Measurements from ENCODE around the gene HOXC12. TPM values are rescaled to one million over a fixed set of nuclear protein-coding genes. Genes with fewer than 3 reads are reported as not detected.

The HOXC12 gene
- total and polyA plus RNA-seq, 2 experiments from 2014 or later = not detected

GRCh38 chr12:53975064-53975471 is 20.4 kb downstream of the HOXC12 start:
- no peak for DNase-seq (ENCODE audit: low read depth in 1 of 2, low spot score in 1 of 2)
- peaks cover 4% of the 10 kb centered on the region for H3K4me1 ChIP-seq (ENCODE audit: low read depth)
- TF ChIP-seq CTCF (IDR thresholded peaks at IDR 0.05; ENCODE audit: low read depth, low read length) = no peak
- H3K27me3 ChIP-seq = peaks cover 100% of the 10 kb centered on the region
- H3K36me3 ChIP-seq = no peaks in the 10 kb centered on the region
- no peak overlapping the region for H3K4me3 ChIP-seq
- no peaks in the 10 kb centered on the region for H3K9me3 ChIP-seq (ENCODE audit: low read depth)
- H3K27ac ChIP-seq = no peak overlapping the region

GRCh38 chr12:53975479-53976152 is 20.9 kb downstream of the HOXC12 start:
- no peak for DNase-seq (ENCODE audit: low read depth in 1 of 2, low spot score in 1 of 2)
- peaks cover 100% of the 10 kb centered on the region for H3K27me3 ChIP-seq
- peaks cover 4% of the 10 kb centered on the region for H3K4me1 ChIP-seq (ENCODE audit: low read depth)
- no peaks in the 10 kb centered on the region for H3K36me3 ChIP-seq
- no peak overlapping the region for H3K4me3 ChIP-seq
- no peak for TF ChIP-seq CTCF (IDR thresholded peaks at IDR 0.05; ENCODE audit: low read depth, low read length)
- no peaks in the 10 kb centered on the region for H3K9me3 ChIP-seq (ENCODE audit: low read depth)
- no peak overlapping the region for H3K27ac ChIP-seq

GRCh38 chr12:53976172-53976822 is 21.6 kb downstream of the HOXC12 start:
- peaks cover 4% of the 10 kb centered on the region for H3K4me1 ChIP-seq (ENCODE audit: low read depth)
- no peak overlapping the region for H3K27ac ChIP-seq
- no peak for DNase-seq (ENCODE audit: low read depth in 1 of 2, low spot score in 1 of 2)
- H3K27me3 ChIP-seq = peaks cover 100% of the 10 kb centered on the region
- no peak overlapping the region for H3K4me3 ChIP-seq
- no peaks in the 10 kb centered on the region for H3K9me3 ChIP-seq (ENCODE audit: low read depth)
- H3K36me3 ChIP-seq = no peaks in the 10 kb centered on the region
- TF ChIP-seq CTCF (IDR thresholded peaks at IDR 0.05; ENCODE audit: low read depth, low read length) = no peak

- H3K4me1 ChIP-seq (ENCODE audit: low read depth) = peaks cover 4% of the 10 kb centered on the region
- no peaks in the 10 kb centered on the region for H3K36me3 ChIP-seq
- H3K4me3 ChIP-seq = no peak overlapping the region
- peaks cover 100% of the 10 kb centered on the region for H3K27me3 ChIP-seq
- DNase-seq (ENCODE audit: low read depth in 1 of 2, low spot score in 1 of 2) = no peak
- H3K27ac ChIP-seq = no peak overlapping the region
- no peak for TF ChIP-seq CTCF (IDR thresholded peaks at IDR 0.05; ENCODE audit: low read depth, low read length)
- H3K9me3 ChIP-seq (ENCODE audit: low read depth) = no peaks in the 10 kb centered on the region
Measured at GRCh38 chr12:53976823-53977595, 22.3 kb downstream of the HOXC12 start.

- no peaks in the 10 kb centered on the region for H3K36me3 ChIP-seq
- no peak overlapping the region for H3K27ac ChIP-seq
- no peaks in the 10 kb centered on the region for H3K9me3 ChIP-seq (ENCODE audit: low read depth)
- H3K4me3 ChIP-seq = no peak overlapping the region
- TF ChIP-seq CTCF (IDR thresholded peaks at IDR 0.05; ENCODE audit: low read depth, low read length) = no peak
- no peak for DNase-seq (ENCODE audit: low read depth in 1 of 2, low spot score in 1 of 2)
- peaks cover 4% of the 10 kb centered on the region for H3K4me1 ChIP-seq (ENCODE audit: low read depth)
- H3K27me3 ChIP-seq = peaks cover 100% of the 10 kb centered on the region
Measured at GRCh38 chr12:53977596-53978445, 23.1 kb downstream of the HOXC12 start.

All from cardiac muscle cell (in vitro differentiated cells and primary cell).